ENCODE results near the gene TMEM33.

Gene TMEM33

DNA sequence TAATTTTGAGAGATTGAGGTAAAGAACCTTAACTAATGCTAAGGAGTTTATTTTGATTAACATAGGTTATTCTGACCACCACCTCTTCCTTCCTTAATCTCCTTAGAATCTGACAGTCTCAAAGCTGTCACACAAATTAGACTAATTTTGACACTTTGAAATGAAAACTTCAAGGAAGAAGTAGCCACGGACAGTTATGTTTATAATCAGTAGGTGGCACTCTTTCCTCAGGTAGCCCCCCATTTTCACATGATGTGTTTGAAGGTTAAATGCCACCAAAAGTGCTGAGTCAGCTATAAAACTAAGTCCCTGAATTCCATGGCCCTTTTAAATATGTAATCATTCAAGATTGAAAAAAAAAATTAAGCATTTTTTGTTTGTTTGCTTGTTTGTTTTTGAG lies 22.4 kb downstream of the TMEM33 start:
- TF ChIP-seq SIN3A (IDR thresholded peaks at IDR 0.05; ENCODE audit: borderline replicate concordance, insufficient read depth, low read length): no peak
- TF ChIP-seq FOXP2 (optimal IDR thresholded peaks at IDR 0.05; ENCODE audit: borderline replicate concordance, extremely low read depth, extremely low read length, insufficient read depth): no peak
- no peak for TF ChIP-seq TAF1 (IDR thresholded peaks at IDR 0.05; ENCODE audit: borderline replicate concordance, insufficient read depth, low read length)
- no peak for TF ChIP-seq POLR2AphosphoS5 (IDR thresholded peaks at IDR 0.05; ENCODE audit: low read depth, low read length)
- no peak for TF ChIP-seq REST (IDR thresholded peaks at IDR 0.05; ENCODE audit: insufficient read depth in 1 of 2, low read depth in 2 of 2, low read length in 2 of 2)

DNA sequence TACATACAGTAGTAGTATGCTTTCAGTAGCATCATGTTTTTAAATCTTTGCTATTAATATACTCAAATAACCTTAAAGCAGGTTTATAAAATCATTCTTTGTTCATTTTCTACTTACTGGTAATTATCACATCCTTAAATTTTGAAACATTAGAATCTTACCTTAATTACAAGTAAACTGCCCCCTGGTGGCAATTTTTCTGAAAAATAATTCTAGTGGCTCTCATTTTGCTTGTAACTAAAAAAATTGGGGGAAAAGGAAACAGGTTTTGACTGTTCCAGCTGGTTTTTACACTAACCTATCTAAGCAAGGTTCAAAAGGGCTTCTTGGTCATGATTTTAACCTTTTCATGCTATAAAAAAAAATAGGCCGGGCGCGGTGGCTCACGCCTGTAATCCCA lies 27.9 kb downstream of the TMEM33 start:
- TF ChIP-seq REST (IDR thresholded peaks at IDR 0.05; ENCODE audit: insufficient read depth in 1 of 2, low read depth in 2 of 2, low read length in 2 of 2) (no peak), FOXP2 (optimal IDR thresholded peaks at IDR 0.05; ENCODE audit: borderline replicate concordance, extremely low read depth, extremely low read length, insufficient read depth) (no peak), TAF1 (IDR thresholded peaks at IDR 0.05; ENCODE audit: borderline replicate concordance, insufficient read depth, low read length) (no peak), POLR2AphosphoS5 (IDR thresholded peaks at IDR 0.05; ENCODE audit: low read depth, low read length) (no peak), SIN3A (IDR thresholded peaks at IDR 0.05; ENCODE audit: borderline replicate concordance, insufficient read depth, low read length) (no peak)

- TF ChIP-seq FOXP2 (optimal IDR thresholded peaks at IDR 0.05; ENCODE audit: borderline replicate concordance, extremely low read depth, extremely low read length, insufficient read depth) (no peak), REST (IDR thresholded peaks at IDR 0.05; ENCODE audit: insufficient read depth in 1 of 2, low read depth in 2 of 2, low read length in 2 of 2) (no peak), TAF1 (IDR thresholded peaks at IDR 0.05; ENCODE audit: borderline replicate concordance, insufficient read depth, low read length) (no peak), POLR2AphosphoS5 (IDR thresholded peaks at IDR 0.05; ENCODE audit: low read depth, low read length) (no peak), SIN3A (IDR thresholded peaks at IDR 0.05; ENCODE audit: borderline replicate concordance, insufficient read depth, low read length) (no peak)
Observed at GRCh38 chr4:41964401-41964800, 29.2 kb downstream of the TMEM33 start.

GRCh38 chr4:41967392-41967791 lies 32.2 kb downstream of the TMEM33 start:
- TF ChIP-seq POLR2AphosphoS5 (IDR thresholded peaks at IDR 0.05; ENCODE audit: low read depth, low read length): no peak

DNA sequence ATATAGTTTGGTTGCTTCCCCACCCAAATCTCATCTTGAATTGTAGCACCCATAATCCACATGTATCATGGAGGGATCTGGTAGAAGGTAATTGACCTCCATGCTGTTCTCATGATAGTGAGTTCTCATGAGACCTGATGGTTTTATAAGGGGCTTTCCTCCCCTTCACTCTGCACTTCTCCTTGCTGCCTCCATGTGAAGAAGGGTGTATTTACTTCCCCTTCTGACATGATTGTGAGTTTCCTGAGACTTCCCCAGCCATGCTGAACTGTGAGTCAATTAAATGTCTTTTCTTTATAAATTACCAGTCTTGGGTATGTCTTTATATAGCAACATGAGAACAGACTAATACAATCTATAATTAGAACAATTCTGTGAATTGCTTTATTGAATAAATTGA lies 34.4 kb downstream of the TMEM33 start:
- TF ChIP-seq FOXP2 (optimal IDR thresholded peaks at IDR 0.05; ENCODE audit: borderline replicate concordance, extremely low read depth, extremely low read length, insufficient read depth): no peak
- no peak for TF ChIP-seq SIN3A (IDR thresholded peaks at IDR 0.05; ENCODE audit: borderline replicate concordance, insufficient read depth, low read length)
- no peak for TF ChIP-seq REST (IDR thresholded peaks at IDR 0.05; ENCODE audit: insufficient read depth in 1 of 2, low read depth in 2 of 2, low read length in 2 of 2)
- TF ChIP-seq POLR2AphosphoS5 (IDR thresholded peaks at IDR 0.05; ENCODE audit: low read depth, low read length): no peak
- no peak for TF ChIP-seq TAF1 (IDR thresholded peaks at IDR 0.05; ENCODE audit: borderline replicate concordance, insufficient read depth, low read length)
